Gastrocnemius medialis (tissue), 4 donors: ENCODE data around the gene AVPR2. TPM values are rescaled to one million over a fixed set of nuclear protein-coding genes. Genes with fewer than 3 reads are reported as not detected.

Experiments
- ATAC-seq, 2 donors: fragments of 150-250 bp; one replicate each; pipeline ENCODE4 v1.9.1; 2016
- DNase-seq, 2 donors: peaks; one replicate each; pipeline ENCODE4 v3.0.0-alpha.2; 2019
- H3K27ac ChIP-seq, 4 donors: fragments of 200-600 bp; sonication (generic); 1 replicate in 1 of 4; 2 replicates in 3 of 4; pipeline ENCODE4 v1.5.1; 2016 to 2018; ENCODE audit warnings: mild to moderate bottlenecking in 2 of 4, moderate library complexity in 1 of 4
- H3K27me3 ChIP-seq, 3 donors: fragments of 200-600 bp; sonication (generic) in 2 of 3; 1 replicate in 1 of 3; 2 replicates in 2 of 3; pipeline versions ENCODE4 v1.5.1 to v1.6.0; 2016 to 2019; ENCODE audit warnings: mild to moderate bottlenecking in 1 of 3, moderate library complexity in 1 of 3
- H3K36me3 ChIP-seq, 2 donors: fragments of 200-600 bp; sonication (generic) in 1 of 2; one replicate each; pipeline ENCODE4 v1.5.1; 2017 to 2018
- H3K4me1 ChIP-seq, 2 donors: fragments of 200-600 bp; sonication (generic) in 1 of 2; one replicate each; pipeline ENCODE4 v1.5.1; 2016 to 2017; ENCODE audit warnings: mild to moderate bottlenecking in 2 of 2
- H3K4me3 ChIP-seq, 4 donors: fragments of 200-600 bp; sonication (generic) in 3 of 4; 1 replicate in 1 of 4; 2 replicates in 3 of 4; pipeline ENCODE4 v1.5.1; 2016 to 2019; ENCODE audit warnings: mild to moderate bottlenecking in 2 of 4
- H3K9me3 ChIP-seq, 3 donors: fragments of 200-600 bp; sonication (generic) in 2 of 3; 1 replicate in 1 of 3; 2 replicates in 2 of 3; pipeline ENCODE4 v1.5.1; 2016 to 2019
- CTCF ChIP-seq, 5 experiments: fragments of 450-650 bp in 3 of 5; fragments of 200-600 bp in 2 of 5; sonication (generic) in 2 of 5; IDR thresholded peaks in 4 of 5; conservative IDR thresholded peaks in 1 of 5; 1 replicate in 4 of 5; 2 replicates in 1 of 5; pipeline ENCODE4 v1.5.1; 2016 to 2019; ENCODE audit warnings: antibody characterized with exemption in 5 of 5, mild to moderate bottlenecking in 3 of 5, moderate library complexity in 3 of 5
- POLR2A ChIP-seq, 2 donors: fragments of 450-650 bp; IDR thresholded peaks; one replicate each; pipeline ENCODE4 v1.6.1; 2017; ENCODE audit warnings: antibody characterized with exemption in 2 of 2, mild to moderate bottlenecking in 2 of 2, moderate library complexity in 2 of 2
- in situ Hi-C, 4 donors: fragments of 200-750 bp; cut with MboI; loops; one replicate each; pipeline versions ENCODE4 v1.15.0 to v1.8.0; 2017; ENCODE audit warnings: low sequenced_read_pairs in 4 of 4
- intact Hi-C: fragments of 100-400 bp; cut with DNase I; formaldehyde crosslinking; loops from one replicate; pipeline ENCODE4 v1.15.1; 2023; ENCODE audit warnings: low total_unique reads
- total RNA-seq, 4 donors: library from RNA; depleted of rRNA; stranded (reverse); fragments of >200 nt; gene quantifications; one replicate each; pipeline versions ENCODE4 v1.1.0 to v1.2.3, GENCODE V29; 2016

Gene AVPR2
- total RNA-seq, 4 donors from 2014 or later, result 1.5 to 3.8 (median 2.0) TPM

GRCh38 chrX:153922932-153923857 lies 18.7 kb downstream of the AVPR2 start:
- peak; percentile 45 to 74 for DNase-seq
- Histone ChIP-seq H3K4me3 (no peak overlapping the region), H3K4me1 (peaks cover 5 to 23% of the 10 kb centered on the region in 2 donors), H3K27me3 (no peaks in the 10 kb centered on the region), H3K9me3 (no peaks in the 10 kb centered on the region), H3K27ac (no peak overlapping the region), H3K36me3 (no peaks in the 10 kb centered on the region)
- in situ Hi-C loops (no loop called here), intact Hi-C loops (loop anchor here (1.0 to 10.0 kb wide), 3 partner anchors 30 to 592 kb away; partner anchors contain the start of genes CCNQ and FAM3A)
- peak in 4 of 5 experiments; percentile 26 to 65 (median 47) for TF ChIP-seq CTCF (IDR thresholded peaks at IDR 0.05 in 4 of 5, conservative IDR thresholded peaks at IDR 0.05 in 1 of 5)
- no peak for TF ChIP-seq POLR2A (IDR thresholded peaks at IDR 0.05)
- ATAC-seq, result peak; percentile 46 to 67

DNA sequence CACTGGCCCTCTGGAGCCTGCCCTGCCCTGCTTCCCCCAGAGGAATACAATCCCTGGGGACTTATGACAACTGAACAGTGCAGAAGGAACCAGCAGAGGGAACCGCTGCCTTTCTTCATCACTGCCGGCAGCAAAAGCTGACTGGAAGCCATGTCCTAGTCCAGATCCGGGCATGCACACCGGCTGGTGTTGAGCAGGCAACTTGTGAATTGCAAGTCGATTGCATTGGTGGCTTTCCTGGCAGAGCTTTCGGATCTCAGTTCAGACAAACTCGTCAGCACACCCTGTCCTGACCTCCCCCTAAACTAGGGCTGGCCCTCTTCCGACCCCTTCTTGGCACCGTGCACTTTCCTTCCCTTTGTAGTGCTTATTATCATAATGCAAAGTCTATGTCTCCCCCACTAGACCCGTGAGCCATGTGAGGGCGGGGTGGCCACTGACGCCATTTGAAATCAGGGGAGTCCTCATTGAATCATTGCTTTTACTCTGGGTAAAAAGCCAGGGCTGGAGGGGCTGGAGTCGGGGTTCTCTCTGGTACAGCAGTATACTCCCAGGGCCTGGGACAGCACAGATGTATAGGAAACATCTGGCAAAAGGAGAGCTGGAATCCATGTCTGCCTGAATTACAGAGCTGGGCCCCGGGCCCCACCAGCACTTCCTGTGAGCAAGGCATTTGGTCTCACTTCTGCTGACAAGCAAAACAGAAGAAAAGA lies 19.8 kb downstream of the AVPR2 start:
- Histone ChIP-seq H3K27ac (peak overlapping the region in 3 of 4 donors; percentile 18 to 35 (median 32)), H3K9me3 (no peaks in the 10 kb centered on the region), H3K4me3 (no peak overlapping the region), H3K36me3 (no peaks in the 10 kb centered on the region), H3K4me1 (peaks cover 10 to 26% of the 10 kb centered on the region in 2 donors), H3K27me3 (no peaks in the 10 kb centered on the region)
- TF ChIP-seq POLR2A (IDR thresholded peaks at IDR 0.05) (no peak), CTCF (IDR thresholded peaks at IDR 0.05 in 4 of 5, conservative IDR thresholded peaks at IDR 0.05 in 1 of 5) (no peak)
- in situ Hi-C loops (no loop called here), intact Hi-C loops (loop anchor here (10.0 kb wide), 2 partner anchors 330 to 590 kb away; partner anchors contain the start of genes CCNQ and FAM3A)
- DNase-seq (no peak), ATAC-seq (no peak)

- no peak overlapping the region for H3K27ac ChIP-seq
- intact Hi-C loops (loop anchor here (5.0 to 10.0 kb wide), 3 partner anchors 122 to 589 kb away; partner anchors contain the start of genes CCNQ and FAM3A), in situ Hi-C loops (loop anchor here in 1 of 4 donors (25.0 kb wide), 1 partner anchor 138 kb away; the partner anchor contains the start of genes IDH3G, SRPK3 and SSR4)
- TF ChIP-seq CTCF (IDR thresholded peaks at IDR 0.05 in 4 of 5, conservative IDR thresholded peaks at IDR 0.05 in 1 of 5), result no peak
- no peak for TF ChIP-seq POLR2A (IDR thresholded peaks at IDR 0.05)
- no peaks in the 10 kb centered on the region for H3K27me3 ChIP-seq
- DNase-seq (no peak), ATAC-seq (no peak)
- no peaks in the 10 kb centered on the region for H3K9me3 ChIP-seq
- H3K36me3 ChIP-seq, result peaks cover 0 to 3% of the 10 kb centered on the region in 2 donors
- peaks cover 10 to 26% of the 10 kb centered on the region in 2 donors for H3K4me1 ChIP-seq
- peak overlapping the region in 2 of 4 donors; percentile 21 to 65 for H3K4me3 ChIP-seq
Observed at GRCh38 chrX:153925387-153925738, 20.9 kb downstream of the AVPR2 start.

- Histone ChIP-seq H3K4me3 (peak within 1 kb of the TSS; percentile 55 to 74 (median 68)), H3K9me3 (no peaks in the 10 kb centered on the region), H3K27me3 (no peaks in the 10 kb centered on the region), H3K4me1 (peaks cover 10 to 25% of the 10 kb centered on the region in 2 donors), H3K36me3 (peaks cover 0 to 8% of the 10 kb centered on the region in 2 donors), H3K27ac (peak within 1 kb of the TSS; percentile 85 to 97 (median 90))
- no peak for DNase-seq
- ATAC-seq, result no peak
- TF ChIP-seq POLR2A (IDR thresholded peaks at IDR 0.05) (no peak), CTCF (IDR thresholded peaks at IDR 0.05 in 4 of 5, conservative IDR thresholded peaks at IDR 0.05 in 1 of 5) (no peak)
- intact Hi-C loops, result loop anchor here (5.0 to 10.0 kb wide), 3 partner anchors 121 to 589 kb away; partner anchors contain the start of genes CCNQ and FAM3A
- in situ Hi-C loops, result loop anchor here in 1 of 4 donors (25.0 kb wide), 1 partner anchor 139 kb away; the partner anchor contains the start of genes IDH3G, SRPK3 and SSR4
Observed at GRCh38 chrX:153925739-153926551, 21.5 kb downstream of the AVPR2 start, which contains the start of gene ARHGAP4. TSS of gene ARHGAP4 (minus strand) at chrX:153926264. CDS start at chrX:153926202, 62 bp downstream.
